Naive B cell (primary cell): ENCODE data around the gene NAA10. TPM values are rescaled to one million over a fixed set of nuclear protein-coding genes. Genes with fewer than 3 reads are reported as not detected.

Experiments used
- ATAC-seq, 2 donors: fragments of 150-1000 bp; cut with Tn5 transposase; 2 replicates each; pipeline ENCODE4 v1.10.0; 2021; ENCODE audit warnings: low read depth in 2 of 2, mild to moderate bottlenecking in 2 of 2, moderate library complexity in 2 of 2
- DNase-seq: peaks from one replicate; pipeline ENCODE4 v3.0.0; 2022
- H3K27ac Mint-ChIP-seq, 6 donors: one replicate each; pipeline ENCODE4 v1.8.0; 2020 to 2022; ENCODE audit warnings: mild to moderate bottlenecking in 6 of 6, mixed read lengths in 6 of 6, moderate library complexity in 5 of 6, inconsistent platforms in 2 of 6
- H3K27me3 Mint-ChIP-seq, 3 donors: one replicate each; pipeline ENCODE4 v1.8.0; 2021 to 2022; ENCODE audit warnings: mixed read lengths in 3 of 3, mild to moderate bottlenecking in 1 of 3
- H3K36me3 Mint-ChIP-seq, 2 donors: one replicate each; pipeline ENCODE4 v1.8.0; 2020 to 2022; ENCODE audit warnings: mixed read lengths in 2 of 2, inconsistent platforms in 1 of 2, mild to moderate bottlenecking in 1 of 2
- H3K4me1 Mint-ChIP-seq, 3 donors: one replicate each; pipeline ENCODE4 v1.8.0; 2020 to 2022; ENCODE audit warnings: mixed read lengths in 3 of 3, inconsistent platforms in 1 of 3, mild to moderate bottlenecking in 1 of 3, moderate library complexity in 1 of 3
- H3K4me3 Mint-ChIP-seq, 8 donors: one replicate each; pipeline ENCODE4 v1.8.0; 2020 to 2022; ENCODE audit warnings: mild to moderate bottlenecking in 8 of 8, mixed read lengths in 8 of 8, moderate library complexity in 8 of 8, inconsistent platforms in 2 of 8
- H3K9me3 Mint-ChIP-seq, 7 donors: one replicate each; pipeline ENCODE4 v1.8.0; 2020 to 2022; ENCODE audit warnings: mixed read lengths in 7 of 7, mild to moderate bottlenecking in 5 of 7, inconsistent platforms in 2 of 7, moderate library complexity in 1 of 7
- polyA plus RNA-seq, 6 donors: library from polyadenylated mRNA; unstranded; fragments of 300-500 nt; fragmentation: Illumina TruSeq; gene quantifications; one replicate each; pipeline ENCODE4 v1.2.3, GENCODE V29; 2021; ENCODE audit warnings: low read depth in 6 of 6

NAA10 gene
- polyA plus RNA-seq, 6 donors from 2014 or later, result 52.6 to 98.7 (median 61.0) TPM

DNA sequence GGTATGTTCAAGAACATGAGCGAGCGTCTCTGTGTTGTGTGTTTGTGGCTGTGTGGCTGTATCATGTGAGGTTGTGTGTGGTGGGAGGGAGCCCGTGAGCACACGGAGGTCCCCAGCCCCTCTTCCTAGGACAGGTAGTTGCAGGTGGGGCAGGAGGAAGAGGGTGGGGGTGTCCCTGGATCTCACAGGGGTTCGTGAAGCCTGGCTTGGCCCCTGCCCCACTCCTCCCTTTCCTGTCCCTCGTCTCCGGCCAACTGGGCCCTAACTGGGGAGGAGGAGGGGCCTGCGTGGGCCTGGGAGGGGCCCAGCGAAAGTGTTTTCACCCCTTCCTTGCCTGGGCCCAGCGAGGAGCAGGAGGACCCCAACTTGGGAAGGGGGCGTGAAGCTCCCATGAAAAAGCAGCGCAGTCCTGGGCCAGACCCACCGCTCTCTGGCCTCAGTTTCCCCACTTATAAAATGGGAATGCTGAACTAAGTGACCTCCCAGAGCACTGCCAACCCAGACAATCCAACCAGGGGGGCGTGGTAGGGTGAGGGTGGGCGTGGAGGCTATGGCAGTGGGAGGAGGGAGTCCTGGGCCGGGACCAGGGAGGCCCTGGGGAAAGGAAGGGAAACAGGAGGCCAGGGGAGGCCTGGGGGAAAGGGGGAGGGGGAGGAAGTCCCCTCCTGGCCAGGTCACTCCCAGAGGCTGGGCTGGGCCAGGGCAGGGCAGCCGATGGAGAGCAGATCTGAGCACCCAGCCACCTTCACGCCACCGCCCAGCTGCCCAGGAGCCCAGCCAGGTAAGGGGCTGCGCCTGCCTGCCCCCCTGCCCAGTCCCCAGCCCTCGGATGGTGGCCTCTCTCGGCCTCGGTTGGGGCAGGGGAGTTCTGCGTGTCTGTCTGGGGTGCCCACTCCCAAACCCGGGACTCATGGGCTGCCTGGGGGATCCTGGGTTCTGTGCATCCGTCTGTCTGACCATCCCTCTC, 30.6 kb downstream of the NAA10 start, which contains the start of gene AVPR2:
TSS of gene AVPR2 (plus strand) at position 683 of the 967 bp plus-strand sequence. CDS start 473 bp downstream, outside the sequence.
- no peaks in the 10 kb centered on the region for H3K36me3 Mint-ChIP-seq
- DNase-seq (no peak), ATAC-seq (peak in 1 of 2 donors; percentile 15)
- no peaks in the 10 kb centered on the region for H3K9me3 Mint-ChIP-seq
- H3K27ac Mint-ChIP-seq, result peak within 1 kb of the TSS in 4 of 6 donors; percentile 24 to 89 (median 68)
- peak within 1 kb of the TSS; percentile 37 to 76 (median 58) for H3K4me3 Mint-ChIP-seq
- H3K27me3 Mint-ChIP-seq, result no peaks in the 10 kb centered on the region
- peaks cover 37 to 51% (median 50%) of the 10 kb centered on the region in 3 donors for H3K4me1 Mint-ChIP-seq

DNA sequence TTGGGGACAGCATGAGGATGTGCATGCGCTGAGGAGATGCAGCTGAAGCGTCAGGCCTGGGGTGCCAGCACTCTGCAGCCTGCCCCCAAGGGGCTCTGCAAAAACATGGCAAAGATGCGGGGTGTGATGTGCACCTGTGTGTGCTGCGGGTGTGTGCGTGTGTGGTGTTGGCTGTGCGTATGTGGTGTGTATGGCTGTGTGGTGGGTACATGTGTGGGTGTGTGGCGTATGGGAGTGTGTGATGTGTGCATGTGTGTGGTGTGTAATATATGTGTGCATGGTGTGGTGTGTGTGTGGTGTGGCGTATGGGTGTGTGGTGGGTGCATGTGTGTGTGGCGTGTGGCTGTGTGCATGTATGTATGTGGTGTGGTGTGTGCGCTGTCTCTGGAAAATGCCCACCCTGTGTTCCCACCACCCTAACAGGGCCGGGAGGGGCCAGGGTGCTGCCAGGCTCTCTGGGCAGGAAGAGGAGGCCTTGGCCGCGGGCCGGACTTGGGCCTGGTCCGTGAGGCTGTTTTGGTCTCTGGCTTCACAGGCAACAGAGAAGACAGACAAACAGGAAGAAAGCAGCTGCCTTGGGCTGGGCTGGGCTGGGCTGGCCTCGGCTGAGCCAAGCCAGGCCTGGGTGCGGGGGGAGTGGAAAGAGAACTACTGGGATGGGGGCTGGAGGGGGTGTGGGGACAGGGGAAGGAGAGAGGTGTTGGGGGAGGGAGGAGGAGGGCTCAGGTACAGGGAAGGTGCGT, 31.4 kb downstream of the NAA10 start:
- Mint-ChIP-seq H3K27ac (peak overlapping the region in 5 of 6 donors; percentile 13 to 92 (median 89)), H3K4me1 (peaks cover 34 to 51% (median 50%) of the 10 kb centered on the region in 3 donors), H3K27me3 (no peaks in the 10 kb centered on the region), H3K4me3 (peak overlapping the region in 7 of 8 donors; percentile 23 to 76 (median 65)), H3K36me3 (no peaks in the 10 kb centered on the region), H3K9me3 (no peaks in the 10 kb centered on the region)
- DNase-seq, result no peak
- ATAC-seq, result peak in 1 of 2 donors; percentile 2

DNA sequence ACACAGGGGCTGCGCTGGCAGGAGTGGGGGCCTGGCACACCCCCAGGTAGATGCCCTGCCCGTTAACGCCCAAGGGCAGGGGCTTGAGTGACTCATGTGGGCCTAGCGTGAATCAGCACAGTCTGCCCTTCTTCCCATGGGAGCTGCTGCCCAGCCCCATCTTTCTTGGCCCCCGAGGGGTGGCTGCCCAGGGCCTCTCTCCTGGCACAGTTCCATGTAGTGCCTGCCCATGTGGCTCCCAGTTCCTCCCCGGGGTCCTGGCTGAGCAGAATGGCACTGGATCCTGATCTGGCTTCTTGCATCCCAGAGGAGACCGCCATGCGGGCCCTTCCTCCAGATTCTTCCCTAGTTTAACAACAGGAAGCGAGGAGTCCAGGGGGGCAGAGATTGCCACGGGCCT, 32.5 kb downstream of the NAA10 start:
- no peak for ATAC-seq
- H3K9me3 Mint-ChIP-seq, result peaks cover 0 to 2% (median 0%) of the 10 kb centered on the region in 7 donors
- DNase-seq, result no peak
- peak overlapping the region in 2 of 8 donors; percentile 12 to 45 for H3K4me3 Mint-ChIP-seq
- H3K4me1 Mint-ChIP-seq, result peaks cover 33 to 50% (median 48%) of the 10 kb centered on the region in 3 donors
- H3K27me3 Mint-ChIP-seq, result no peaks in the 10 kb centered on the region
- H3K27ac Mint-ChIP-seq, result peak overlapping the region in 1 of 6 donors; percentile 83
- no peaks in the 10 kb centered on the region for H3K36me3 Mint-ChIP-seq

DNA sequence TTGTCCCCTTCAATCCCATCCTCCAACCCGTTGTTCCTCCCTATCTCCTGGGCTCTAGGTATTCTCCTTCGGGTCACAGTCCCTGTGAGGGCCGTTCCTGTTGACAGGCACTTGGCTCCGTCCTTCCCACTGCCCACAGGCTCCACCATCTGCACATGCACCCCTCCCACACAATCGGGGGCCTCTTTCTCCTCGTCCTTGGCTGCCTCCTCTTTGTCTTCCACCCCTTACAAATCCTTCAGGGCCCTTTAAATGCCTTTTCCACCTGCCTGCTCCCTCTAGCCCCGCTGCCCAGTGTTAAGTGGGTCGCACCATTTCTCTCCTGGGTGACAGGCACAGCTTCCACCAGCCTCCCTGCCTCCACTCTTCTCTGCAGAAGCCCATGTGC, 33.1 kb downstream of the NAA10 start:
- H3K27ac Mint-ChIP-seq, result peak overlapping the region in 5 of 6 donors; percentile 76 to 97 (median 87)
- peaks cover 33 to 50% (median 48%) of the 10 kb centered on the region in 3 donors for H3K4me1 Mint-ChIP-seq
- no peaks in the 10 kb centered on the region for H3K27me3 Mint-ChIP-seq
- no peak for ATAC-seq
- no peak for DNase-seq
- H3K36me3 Mint-ChIP-seq, result no peaks in the 10 kb centered on the region
- peaks cover 0 to 2% (median 0%) of the 10 kb centered on the region in 7 donors for H3K9me3 Mint-ChIP-seq
- peak overlapping the region in 6 of 8 donors; percentile 34 to 84 (median 77) for H3K4me3 Mint-ChIP-seq

DNA sequence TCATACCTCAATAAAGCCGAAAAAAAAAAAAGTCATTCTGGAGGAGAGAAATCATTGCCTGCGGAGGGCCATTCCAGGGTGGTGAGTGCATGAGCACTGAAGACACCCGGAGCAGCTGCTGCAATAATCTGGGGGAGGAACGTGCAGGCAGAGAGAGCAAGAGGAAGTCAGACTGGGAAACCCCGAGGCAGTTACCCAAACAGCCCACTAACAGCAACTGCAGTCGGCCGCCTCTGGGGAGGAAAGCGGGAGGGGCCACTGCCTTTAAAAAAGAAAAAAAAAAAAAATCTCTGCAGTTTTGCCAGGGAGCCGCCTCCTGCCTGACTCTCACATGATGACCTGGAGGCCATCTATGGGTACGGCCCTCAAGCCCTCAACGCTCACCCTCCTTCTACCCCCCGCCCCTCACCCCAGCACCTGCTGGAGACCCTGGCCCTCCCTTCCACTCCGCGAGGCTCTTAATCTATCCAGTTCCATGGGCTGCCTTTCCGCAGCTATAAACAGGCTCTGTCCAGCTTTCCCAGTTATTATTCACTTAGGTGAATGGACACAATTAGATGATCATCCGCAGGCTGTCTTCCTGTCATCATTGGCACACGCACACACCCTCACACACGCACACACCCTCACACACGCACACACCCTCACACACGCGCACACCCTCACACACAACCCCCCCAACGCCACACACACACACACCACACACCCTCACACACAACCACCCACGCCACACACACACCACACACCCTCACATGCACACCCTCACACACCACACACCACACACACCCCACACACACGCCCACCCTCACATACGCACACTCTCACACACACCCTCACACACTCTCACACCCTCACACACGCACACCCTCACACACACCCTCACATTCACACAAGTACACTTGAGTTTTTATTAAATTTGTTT, 33.7 kb downstream of the NAA10 start:
- Mint-ChIP-seq H3K27me3 (no peaks in the 10 kb centered on the region), H3K4me3 (peak overlapping the region; percentile 34 to 86 (median 82)), H3K9me3 (peaks cover 0 to 2% (median 0%) of the 10 kb centered on the region in 7 donors), H3K27ac (peak overlapping the region; percentile 83 to 97 (median 93)), H3K36me3 (no peaks in the 10 kb centered on the region), H3K4me1 (peaks cover 33 to 48% (median 47%) of the 10 kb centered on the region in 3 donors)
- DNase-seq, result peak; percentile 76
- ATAC-seq, result peak; percentile 95 to 98

DNA sequence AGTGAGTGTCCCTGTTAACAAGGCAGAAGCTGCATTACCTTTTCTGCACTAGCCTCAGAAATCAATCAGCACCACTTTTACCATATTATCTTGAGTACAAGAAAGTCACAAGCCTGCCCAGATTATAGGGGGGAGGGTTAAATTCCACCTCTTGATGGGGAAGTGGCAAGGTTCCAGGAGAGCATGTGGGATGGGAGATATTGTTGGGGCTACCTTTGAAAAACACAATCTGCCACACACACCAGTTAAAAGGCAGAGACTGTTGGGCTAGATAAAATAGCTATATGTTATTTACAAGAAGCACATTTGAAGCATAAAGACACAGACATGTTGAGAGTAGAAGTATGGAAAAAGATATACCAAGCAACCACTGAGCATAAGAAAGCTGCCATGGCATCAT, 36.9 kb downstream of the NAA10 start:
- Mint-ChIP-seq H3K27ac (peak overlapping the region in 1 of 6 donors; percentile 19), H3K9me3 (peaks cover 0 to 3% (median 0%) of the 10 kb centered on the region in 7 donors), H3K27me3 (peaks cover 0 to 13% (median 0%) of the 10 kb centered on the region in 3 donors), H3K4me3 (no peak overlapping the region), H3K36me3 (no peaks in the 10 kb centered on the region), H3K4me1 (peaks cover 17 to 42% (median 24%) of the 10 kb centered on the region in 3 donors)
- DNase-seq, result no peak
- ATAC-seq, result no peak

DNA sequence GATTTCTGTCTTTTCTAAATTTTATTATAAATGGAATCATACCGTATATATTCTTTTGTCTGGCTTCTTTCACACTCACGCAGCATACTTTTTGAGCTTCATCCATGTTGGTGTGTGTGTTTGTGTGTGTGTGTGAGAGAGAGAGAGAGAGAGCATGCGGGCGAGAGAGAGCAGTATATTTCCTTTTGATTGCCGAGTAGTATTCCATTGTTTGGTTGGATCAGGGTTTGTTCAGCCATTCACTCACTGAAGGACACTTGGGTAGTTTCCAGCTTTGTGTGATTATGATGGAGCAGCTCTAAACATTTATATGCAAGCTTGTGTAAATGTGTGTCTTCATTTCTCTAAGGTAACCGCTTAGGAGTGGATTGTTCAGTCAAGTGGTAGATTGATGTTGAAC, 45.7 kb downstream of the NAA10 start:
- Mint-ChIP-seq H3K27me3 (peaks cover 4 to 30% (median 8%) of the 10 kb centered on the region in 3 donors), H3K36me3 (peaks cover 0 to 5% of the 10 kb centered on the region in 2 donors), H3K9me3 (peaks cover 0 to 4% (median 0%) of the 10 kb centered on the region in 7 donors), H3K27ac (peak overlapping the region in 5 of 6 donors; percentile 7 to 95 (median 62)), H3K4me1 (peaks cover 13 to 45% (median 17%) of the 10 kb centered on the region in 3 donors), H3K4me3 (peak overlapping the region in 1 of 8 donors; percentile 82)
- DNase-seq (no peak), ATAC-seq (no peak)

DNA sequence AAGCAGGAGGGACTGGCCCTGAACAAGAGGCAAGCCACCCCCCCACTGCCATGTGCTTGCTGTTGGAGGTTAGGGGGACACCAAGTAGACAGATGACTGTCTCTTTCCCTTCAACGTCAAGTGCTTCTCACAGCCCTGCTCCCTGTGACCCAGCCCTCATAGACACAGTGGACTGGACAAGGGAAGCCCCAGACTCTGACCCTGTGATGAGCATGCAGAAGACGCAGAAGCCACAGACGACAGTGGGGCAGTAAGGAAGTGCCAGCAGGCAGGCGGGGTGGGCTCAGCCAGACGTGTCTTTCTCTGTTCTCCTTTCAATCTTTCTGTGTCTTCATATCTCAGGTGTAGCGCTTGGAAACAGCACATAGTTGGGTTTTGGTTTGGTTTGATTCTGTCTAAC, 46.5 kb downstream of the NAA10 start:
- peak; percentile 89 to 95 for ATAC-seq
- H3K4me1 Mint-ChIP-seq, result peaks cover 13 to 40% (median 17%) of the 10 kb centered on the region in 3 donors
- H3K27ac Mint-ChIP-seq, result peak overlapping the region in 5 of 6 donors; percentile 62 to 95 (median 86)

DNA sequence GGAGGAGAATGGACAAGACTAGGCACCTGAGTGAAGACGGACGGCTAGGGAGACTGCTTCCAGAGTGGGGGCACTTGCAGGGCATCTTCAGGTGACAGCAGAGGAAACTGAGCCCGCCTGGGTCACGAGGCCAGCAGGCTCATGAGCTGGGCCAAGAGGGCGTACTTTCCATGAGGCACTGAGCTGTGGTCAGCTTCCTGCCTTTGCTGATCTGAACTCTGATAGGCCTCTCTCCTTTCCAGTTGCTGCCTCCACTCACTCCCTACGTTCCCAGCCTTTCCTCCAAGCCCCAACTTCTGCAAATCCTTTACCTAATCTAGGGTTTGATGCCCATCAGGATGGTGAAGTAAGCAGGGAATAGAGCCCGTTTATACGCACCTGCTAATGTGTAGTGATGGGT, 47.5 kb downstream of the NAA10 start:
- Mint-ChIP-seq H3K27me3 (peaks cover 5 to 25% (median 19%) of the 10 kb centered on the region in 3 donors), H3K27ac (peak overlapping the region in 4 of 6 donors; percentile 62 to 95 (median 66)), H3K4me3 (peak overlapping the region; percentile 7 to 77 (median 50))

More for the DNA sequence above, 46.5 kb downstream of the NAA10 start:
- peak overlapping the region in 6 of 8 donors; percentile 7 to 82 (median 55) for H3K4me3 Mint-ChIP-seq
- DNase-seq, result peak; percentile 77
- H3K9me3 Mint-ChIP-seq, result peaks cover 0 to 4% (median 0%) of the 10 kb centered on the region in 7 donors
- H3K27me3 Mint-ChIP-seq, result peaks cover 4 to 25% (median 13%) of the 10 kb centered on the region in 3 donors
- H3K36me3 Mint-ChIP-seq, result peaks cover 0 to 5% of the 10 kb centered on the region in 2 donors

DNA sequence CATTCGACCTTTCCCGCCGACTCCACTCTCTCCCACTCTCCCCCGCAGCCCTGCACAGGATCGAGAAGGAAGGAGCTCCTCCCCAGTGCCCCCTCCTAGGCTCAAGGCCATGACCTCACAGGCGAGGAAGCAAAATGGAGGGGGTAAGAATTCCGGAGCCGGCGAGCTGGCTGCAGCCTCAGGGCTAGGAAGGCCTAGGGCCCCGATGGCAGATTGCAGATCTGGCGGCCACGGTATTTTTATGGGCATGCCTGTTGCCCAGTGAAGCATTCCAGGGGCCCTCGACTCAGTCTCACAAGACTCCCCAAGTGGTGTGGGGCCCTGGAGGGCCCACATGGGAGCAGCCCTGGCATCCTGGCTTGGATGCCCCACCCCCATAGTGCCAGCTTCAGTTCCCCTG, 47.9 kb downstream of the NAA10 start:
- DNase-seq (no peak), ATAC-seq (no peak)
- peaks cover 13 to 39% (median 21%) of the 10 kb centered on the region in 3 donors for H3K4me1 Mint-ChIP-seq
- H3K36me3 Mint-ChIP-seq, result no peaks in the 10 kb centered on the region
- H3K27me3 Mint-ChIP-seq, result peaks cover 8 to 25% (median 23%) of the 10 kb centered on the region in 3 donors
- H3K4me3 Mint-ChIP-seq, result peak overlapping the region; percentile 21 to 85 (median 67)
- H3K9me3 Mint-ChIP-seq, result peaks cover 0 to 4% (median 0%) of the 10 kb centered on the region in 7 donors
- peak overlapping the region in 3 of 6 donors; percentile 10 to 82 (median 39) for H3K27ac Mint-ChIP-seq

More for the DNA sequence above, 47.5 kb downstream of the NAA10 start:
- ATAC-seq (no peak), DNase-seq (no peak)
- Mint-ChIP-seq H3K4me1 (peaks cover 13 to 39% (median 18%) of the 10 kb centered on the region in 3 donors), H3K36me3 (peaks cover 0 to 5% of the 10 kb centered on the region in 2 donors), H3K9me3 (peaks cover 0 to 4% (median 0%) of the 10 kb centered on the region in 7 donors)

DNA sequence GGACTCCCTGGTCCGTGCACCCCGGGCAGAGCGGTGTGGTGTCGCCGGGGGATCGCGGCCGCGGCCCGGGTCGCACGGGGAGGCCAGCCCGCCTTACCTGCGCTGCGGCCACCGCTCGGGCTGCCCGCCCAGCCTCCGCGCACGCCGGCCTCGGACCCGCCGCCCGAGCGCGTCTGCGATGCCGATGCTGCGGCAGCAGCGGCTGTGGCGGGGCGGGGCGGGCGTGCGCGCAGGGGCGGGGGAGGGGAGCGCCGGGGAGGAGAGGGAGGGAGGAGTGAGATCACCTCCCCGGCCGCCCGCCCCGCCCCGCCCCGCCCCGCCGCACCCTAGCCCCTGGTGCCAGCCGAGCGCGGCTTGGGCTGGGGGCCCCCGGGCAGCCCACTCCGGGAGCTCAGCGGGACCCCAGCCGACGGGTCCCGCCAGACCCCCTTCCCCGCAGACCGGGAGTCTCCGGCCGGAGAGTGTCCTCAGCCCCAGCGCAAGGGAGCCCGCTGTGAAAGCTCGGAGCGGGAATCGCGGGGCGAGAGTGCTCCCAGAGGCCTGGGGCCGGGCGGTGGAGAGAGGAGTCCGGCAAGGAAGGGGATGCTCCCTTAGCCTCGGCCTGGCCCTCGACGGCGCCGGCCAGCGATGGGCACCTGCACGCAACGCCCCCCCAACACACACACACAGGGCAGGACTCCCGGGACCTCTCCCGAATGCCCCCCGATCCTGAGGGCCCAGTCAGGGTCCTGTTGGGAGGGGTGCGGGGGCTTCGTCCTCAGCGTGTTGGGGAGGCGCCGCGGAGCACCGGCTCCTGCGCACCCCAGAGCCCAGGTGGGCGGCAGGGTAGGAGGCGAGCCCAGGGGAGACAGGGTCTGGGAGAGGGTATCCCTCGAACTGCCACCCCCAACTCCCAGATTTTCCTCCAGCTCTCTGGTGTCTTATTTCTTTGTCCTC, 48.6 kb downstream of the NAA10 start, which contains the start of gene L1CAM:
TSS of gene L1CAM (minus strand) at position 206 of the 936 bp plus-strand sequence. CDS start 10,337 bp downstream, outside the sequence.
- ATAC-seq, result peak in 1 of 2 donors; percentile 21
- Mint-ChIP-seq H3K27me3 (peaks cover 8 to 24% (median 23%) of the 10 kb centered on the region in 3 donors), H3K36me3 (no peaks in the 10 kb centered on the region), H3K4me3 (peak within 1 kb of the TSS; percentile 56 to 85 (median 72)), H3K9me3 (peaks cover 0 to 4% (median 0%) of the 10 kb centered on the region in 7 donors), H3K4me1 (peaks cover 13 to 39% (median 21%) of the 10 kb centered on the region in 3 donors), H3K27ac (peak within 1 kb of the TSS in 3 of 6 donors; percentile 39 to 82 (median 58))
- DNase-seq, result no peak
